GM18508 (cell line): ENCODE data around the gene FBXO15.
A peak's percentile ranks its signal among the peaks of the same experiment; 100 is the strongest.

Experiments
- ATAC-seq: cut with Tn5 transposase; IDR thresholded peaks from one replicate; pipeline ENCODE4 v1.9.1; 2021; ENCODE audit warnings: moderate number of reproducible peaks; ENCODE audit not compliant: insufficient read depth, unreplicated experiment

FBXO15 gene

DNA sequence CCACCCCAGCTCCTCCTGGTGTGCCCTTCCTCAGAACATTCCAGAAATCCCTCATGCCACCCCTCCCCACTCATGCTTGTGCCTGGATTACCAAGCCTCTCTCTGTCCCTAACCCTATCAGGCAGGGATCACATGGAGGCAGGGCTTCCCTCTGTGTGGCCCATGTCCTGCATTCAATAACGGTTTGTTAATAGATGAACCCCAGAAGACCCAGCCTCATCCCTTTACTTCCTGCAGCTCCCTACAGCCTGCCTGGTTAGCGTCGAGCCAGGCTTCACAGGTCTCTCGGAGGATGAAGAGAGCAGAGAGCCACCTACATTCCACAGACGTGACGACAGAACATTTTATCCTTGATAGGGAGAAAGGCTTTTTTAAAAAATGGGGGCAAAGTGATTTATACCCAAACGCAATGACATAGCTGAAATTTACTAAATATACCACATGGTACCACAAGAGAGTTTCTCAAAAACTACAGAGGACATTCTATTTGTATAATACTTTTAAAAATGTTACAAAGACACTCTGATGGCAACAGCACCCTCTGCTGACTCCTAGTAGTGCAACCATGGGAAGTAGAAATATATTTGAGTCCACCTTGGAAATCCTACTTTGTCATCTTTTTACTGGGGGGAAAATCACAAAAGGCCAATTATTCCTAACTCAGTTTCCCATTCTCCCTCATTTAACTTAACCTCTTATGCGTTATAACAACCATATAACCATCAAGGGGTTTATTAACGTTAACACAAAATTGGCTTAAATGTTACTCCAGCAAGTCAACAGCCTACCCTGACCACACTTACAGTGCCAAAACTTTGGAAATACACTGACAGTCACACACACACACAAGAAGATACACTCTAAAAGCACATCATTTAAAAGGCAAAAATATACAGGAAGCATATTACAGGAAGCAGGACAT lies 30.7 kb downstream of the FBXO15 start:
- no peak for ATAC-seq

DNA sequence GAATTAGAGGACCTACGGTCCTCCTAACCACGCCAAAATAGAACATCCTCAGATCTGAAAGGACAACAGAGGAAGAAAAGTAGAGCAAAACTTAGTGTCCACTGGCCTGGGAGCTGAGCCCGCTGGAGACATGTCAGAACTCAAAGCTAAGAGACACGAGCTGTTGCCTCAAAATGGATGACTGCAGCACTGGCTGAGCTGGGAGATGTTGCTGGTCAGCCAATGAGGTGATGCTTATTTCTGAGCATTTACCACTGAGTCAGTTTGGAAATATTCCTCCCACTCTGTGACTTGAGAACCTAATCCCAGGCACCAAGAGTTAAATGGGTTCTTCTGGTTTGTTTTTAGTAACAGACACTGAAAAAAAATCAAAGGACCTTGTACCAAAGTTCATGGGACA lies 32.6 kb downstream of the FBXO15 start:
- no peak for ATAC-seq

DNA sequence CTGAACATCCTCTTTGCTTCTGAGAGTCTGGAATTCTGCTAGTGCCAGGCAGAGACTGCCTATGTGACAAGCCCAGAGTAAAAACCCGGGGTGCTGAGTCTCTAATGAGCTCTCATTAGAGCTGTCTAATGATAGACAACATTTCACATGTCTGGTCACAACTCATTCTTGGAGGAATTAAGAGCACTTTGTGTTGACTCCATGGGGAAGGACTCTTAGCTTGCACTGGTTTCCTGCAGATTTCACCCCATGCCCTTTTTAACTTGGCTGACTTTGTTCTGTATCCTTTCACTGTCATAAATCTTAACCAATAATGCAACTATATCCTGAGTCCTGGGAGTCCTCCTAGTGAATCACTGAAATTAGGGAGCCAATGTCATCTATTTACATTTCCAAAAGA lies 33.5 kb downstream of the FBXO15 start:
- no peak for ATAC-seq

DNA sequence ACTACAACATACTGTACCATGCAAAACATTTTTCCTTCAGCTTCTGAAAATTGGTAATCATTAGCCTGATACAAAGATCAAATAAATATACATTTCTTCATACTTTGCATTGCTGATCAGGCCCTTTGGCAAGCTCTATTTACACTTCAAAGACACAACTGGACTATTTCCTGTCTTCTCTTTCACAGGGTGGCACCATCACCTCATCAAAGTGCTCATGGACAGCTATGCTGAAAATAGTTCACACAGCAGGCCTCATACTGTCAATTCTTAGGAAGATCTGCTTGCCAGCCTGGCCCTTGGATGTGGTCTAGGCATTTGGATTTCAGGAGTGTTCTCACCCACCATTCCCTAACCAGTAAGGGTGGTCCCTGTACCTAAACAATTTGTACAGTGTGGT lies 33.9 kb downstream of the FBXO15 start:
- no peak for ATAC-seq

DNA sequence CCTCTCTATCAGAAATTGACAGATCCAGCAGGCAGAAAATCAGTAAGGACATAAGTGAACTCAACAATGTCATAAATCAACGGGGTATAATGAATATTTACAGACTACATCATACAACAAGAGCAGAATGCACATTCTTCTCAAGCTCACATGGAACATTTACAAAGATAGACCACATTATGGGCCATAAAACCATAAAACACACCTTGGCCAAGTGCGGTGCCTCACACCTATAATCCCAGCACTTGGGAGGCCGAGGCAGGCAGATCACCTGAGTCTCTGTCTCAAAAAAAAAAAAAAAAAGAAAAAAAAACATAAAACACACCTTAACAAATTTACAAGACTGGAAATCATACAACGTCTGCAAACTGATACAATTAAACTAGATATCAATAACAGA lies 36.7 kb downstream of the FBXO15 start:
- ATAC-seq, result no peak

DNA sequence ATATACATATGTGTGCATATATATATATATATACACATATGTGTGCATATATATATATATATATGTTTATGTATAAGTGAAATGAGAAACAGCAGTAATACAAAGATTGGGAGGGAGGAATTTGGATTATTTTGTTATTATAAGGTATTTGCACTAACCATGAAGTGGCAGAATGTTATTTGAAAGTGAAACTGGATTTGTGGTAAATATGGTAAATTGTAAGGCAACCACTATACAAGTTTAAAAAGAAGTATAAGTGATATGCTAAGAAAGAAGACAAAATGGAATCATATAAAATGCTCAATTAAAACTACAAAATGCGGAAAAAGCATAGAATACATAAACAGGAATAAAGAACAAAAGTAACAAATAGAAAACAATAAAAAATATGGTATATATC lies 37.5 kb downstream of the FBXO15 start:
- ATAC-seq, result no peak

DNA sequence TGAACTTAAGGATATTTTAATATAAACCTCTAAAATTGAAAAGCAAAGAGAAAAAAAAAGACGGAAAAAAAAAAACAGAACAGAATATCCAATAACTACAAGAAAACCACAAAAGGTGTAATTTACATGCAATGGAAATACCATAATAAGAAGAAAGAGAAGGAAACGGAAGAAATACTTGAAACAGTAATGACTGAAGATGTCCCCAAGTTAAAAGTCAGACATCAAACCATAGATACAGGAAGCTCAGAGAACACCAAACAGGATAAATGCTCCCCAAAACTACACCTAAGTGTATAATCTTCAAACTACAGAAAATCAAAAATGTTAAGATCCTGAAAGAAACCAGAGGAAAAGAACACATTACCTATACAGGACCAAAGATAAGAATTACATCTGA lies 39.2 kb downstream of the FBXO15 start:
- ATAC-seq, result no peak

DNA sequence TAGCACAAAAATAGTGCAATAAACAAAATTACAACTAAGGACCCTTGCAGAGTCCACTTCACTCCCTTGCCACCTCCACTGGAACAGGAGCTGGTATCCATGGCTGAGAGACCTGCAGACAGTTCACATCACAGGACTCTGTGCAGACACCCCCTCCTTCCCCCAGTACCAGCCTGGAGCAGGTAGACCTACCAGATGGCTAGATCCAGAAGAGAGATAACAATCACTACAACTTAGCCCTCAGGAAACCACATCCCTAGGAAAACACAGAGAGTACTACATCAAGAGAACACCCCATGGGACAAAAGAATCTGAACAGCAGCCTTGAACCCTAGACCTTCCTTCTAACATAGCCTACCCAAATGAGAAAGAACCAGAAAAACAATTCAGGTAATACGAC lies 49.8 kb downstream of the FBXO15 start:
- no peak for ATAC-seq

DNA sequence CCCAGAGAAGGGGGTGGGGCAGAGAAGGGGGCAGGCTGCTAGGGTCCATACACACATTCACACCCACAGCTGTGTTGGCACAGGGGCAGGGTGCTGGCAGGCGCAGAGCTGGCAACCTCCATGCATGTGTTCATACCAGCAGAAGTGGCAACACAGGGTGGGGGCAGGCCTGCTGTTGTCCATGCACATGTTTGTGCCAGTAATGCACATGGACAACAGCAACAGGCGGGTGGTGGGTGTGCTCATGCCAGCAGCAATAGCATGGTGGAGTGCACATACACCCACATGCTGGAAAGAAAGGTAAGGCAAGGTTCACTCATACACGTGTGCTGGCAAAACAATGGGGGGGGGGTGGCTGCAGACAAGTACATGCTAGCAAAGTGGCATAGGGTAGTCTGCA lies 54.7 kb downstream of the FBXO15 start:
- no peak for ATAC-seq

DNA sequence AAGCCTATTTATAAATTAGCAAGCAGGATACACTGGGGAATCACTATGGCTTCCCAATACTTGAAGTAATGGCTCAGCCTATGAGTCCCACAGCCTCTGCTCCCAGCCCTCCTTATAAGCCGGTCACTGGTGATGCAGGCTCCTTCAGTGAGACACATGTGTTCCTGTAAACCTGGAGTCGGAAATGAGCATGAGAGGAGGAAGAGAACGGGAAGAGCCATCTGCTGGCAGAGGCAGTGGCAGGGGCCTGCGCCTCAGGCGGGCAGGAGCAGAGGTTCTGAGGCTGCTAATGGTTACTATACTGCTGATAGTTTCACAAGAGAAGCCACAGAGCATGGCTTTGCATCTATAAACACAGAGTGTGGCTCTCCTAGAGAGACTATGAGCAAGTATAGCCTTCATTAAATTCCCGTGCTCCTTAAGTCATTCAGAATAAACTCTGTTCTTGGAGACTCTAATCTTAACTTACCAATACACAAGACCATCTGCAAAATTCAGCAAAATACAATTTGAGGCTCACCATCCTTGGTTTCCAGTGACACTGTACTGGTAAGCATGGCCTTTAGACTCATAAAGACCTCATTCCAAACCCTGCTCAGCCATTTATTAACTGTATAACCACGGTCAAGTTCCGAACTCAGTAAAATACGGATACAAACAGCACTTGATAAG lies 63.3 kb downstream of the FBXO15 start:
- ATAC-seq, result no peak

DNA sequence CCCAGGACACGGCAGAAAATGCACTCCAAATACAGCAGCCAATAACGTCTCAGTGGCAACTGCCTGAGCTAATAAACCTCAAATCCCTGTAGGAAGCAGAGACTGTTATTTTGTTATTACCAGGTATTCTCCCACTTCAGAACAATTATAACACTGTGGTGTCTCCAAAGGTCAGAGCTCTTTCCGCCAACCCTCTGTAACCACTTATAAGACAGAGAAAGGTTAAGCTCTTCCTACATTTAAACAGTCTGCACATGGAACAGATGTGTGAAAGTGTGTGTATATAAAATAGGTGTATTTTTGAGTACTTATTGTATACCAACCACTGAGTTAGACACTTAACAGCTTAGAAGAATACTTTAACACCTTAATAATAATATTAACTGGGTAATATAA lies 64.1 kb downstream of the FBXO15 start:
- ATAC-seq, result no peak

DNA sequence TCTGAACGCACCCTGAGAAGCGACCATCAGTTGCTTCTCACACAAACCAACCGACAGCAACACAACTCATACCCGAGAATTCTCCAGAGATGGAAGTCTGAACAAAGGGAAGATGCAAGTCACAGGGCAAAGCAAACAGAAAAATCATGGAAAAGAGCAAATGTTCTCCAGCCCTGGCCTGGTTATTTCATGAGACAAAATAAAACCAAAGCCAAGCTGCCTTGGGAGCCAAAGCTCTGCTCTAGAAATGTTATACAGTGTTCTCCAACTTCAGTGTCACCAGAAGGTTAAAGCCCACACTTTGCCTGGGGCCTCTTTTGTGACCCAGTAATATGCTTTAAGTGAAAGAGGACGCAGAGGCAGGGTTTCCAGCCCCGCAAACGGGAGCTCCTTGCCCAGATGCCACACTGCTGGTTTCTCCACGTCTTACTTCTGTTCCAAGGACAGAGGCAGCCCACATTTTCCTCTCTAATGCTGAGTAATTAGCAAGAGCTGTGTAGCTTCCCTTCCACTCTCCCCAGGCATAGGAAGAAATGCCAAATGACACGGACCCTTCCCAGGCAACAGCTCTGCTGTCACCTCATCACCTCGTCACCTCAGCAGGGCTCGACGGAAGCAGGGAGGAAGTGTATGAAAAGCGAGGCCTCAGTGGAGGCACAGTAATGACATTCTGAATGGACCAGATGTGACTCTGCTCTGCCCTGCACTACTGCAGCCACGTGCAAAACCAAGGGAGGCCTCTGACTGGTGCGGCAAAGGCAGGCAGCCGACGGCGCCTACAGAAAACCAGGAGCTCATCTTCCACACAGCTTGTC lies 64.7 kb downstream of the FBXO15 start:
- no peak for ATAC-seq

DNA sequence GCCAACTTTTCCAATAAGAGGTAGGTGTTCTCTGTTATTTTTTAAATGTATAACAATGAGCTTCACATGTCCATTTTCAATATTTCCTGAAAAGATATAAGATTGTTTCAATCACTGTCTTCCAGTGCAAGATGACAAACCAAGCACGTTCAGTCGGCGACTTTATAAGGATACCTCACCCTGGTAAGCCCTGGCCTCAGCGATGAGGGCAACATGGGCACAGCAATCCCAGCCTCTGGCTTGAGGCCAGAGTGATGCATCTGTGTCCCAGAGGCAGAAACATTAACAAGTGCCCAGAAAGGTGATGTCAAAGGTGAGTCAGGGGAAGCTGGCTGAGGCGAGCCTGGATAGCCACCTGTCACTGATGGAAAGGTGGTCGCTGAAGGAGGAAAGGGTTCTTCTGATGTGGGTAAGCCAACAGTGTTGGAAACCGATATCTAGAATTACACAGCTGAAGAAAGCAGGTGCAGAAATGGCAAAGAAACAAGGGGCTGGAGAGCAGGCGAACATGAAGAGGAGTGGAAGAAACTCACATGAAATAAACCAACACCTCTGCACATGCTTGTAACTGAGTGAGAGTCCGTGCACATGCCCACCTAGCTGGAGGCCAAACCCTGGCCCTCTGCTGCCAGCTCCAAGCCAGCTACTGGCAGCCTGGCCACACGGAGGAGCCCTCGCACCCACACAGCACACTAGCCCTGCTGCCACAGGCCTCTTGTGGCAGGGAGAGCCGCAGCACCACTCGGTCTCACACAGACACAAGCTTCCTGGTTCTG lies 65.5 kb downstream of the FBXO15 start:
- peak; percentile 72 for ATAC-seq

DNA sequence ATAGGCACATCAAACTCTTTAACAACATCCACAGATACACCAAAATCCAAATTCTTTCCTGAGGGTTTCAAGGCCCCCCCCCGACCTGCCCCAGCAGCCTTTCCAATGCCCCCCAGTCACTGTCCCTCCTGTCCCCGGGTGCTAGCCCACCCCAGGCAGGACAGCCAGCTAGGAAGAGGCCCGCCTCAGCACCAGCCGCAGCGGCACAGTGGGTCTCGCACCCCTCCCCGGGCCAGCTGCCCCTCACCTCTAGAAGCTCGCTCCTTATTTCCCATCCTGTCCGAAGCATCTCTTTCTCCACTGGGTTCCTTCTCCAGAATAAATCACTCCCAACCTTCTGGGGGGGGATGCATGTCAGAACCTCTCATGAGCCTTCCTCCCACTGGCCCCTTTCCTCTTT lies 69.4 kb downstream of the FBXO15 start:
- ATAC-seq, result no peak

DNA sequence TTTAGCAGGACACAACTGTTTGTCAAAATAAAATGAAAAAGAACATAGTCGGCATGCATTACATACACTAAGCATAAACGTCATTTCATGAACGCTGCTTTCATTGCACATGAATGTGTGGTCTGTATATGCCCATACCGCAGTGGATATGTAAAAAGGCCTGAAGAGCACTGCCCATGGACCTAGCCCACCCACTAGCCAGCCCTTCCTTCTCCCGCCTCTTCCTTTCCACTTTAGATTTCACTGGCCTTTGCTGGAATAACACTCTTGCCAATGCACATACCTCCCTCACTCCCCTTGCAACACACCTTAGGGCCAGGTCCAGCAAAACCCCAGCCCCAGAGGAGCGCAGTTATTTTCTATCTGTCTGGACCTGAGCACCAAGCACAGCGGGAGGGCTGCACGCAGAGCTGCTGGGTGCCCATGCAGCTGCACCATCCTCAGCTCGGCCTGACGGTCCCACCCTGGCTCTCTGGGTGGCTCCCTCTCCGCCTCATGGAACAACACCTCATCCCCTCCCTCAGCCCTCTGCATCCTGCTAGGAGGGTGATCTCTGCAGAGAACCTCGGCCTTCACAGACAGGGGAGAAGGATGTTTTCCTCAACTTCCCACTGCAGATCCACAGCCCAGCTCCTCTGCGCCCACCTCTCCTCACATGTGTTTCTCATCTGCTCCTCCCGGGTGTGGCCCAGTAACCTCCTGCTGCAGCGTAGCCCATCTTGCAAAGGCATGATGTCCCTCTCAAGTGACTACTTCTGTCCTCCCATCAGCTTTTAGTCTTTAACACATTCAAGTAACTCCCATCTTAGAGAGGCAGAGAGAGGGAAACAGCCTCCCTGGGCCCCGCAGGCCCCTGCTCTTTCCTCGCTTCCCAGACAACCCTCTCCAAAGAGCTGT lies 72.7 kb downstream of the FBXO15 start:
- no peak for ATAC-seq

DNA sequence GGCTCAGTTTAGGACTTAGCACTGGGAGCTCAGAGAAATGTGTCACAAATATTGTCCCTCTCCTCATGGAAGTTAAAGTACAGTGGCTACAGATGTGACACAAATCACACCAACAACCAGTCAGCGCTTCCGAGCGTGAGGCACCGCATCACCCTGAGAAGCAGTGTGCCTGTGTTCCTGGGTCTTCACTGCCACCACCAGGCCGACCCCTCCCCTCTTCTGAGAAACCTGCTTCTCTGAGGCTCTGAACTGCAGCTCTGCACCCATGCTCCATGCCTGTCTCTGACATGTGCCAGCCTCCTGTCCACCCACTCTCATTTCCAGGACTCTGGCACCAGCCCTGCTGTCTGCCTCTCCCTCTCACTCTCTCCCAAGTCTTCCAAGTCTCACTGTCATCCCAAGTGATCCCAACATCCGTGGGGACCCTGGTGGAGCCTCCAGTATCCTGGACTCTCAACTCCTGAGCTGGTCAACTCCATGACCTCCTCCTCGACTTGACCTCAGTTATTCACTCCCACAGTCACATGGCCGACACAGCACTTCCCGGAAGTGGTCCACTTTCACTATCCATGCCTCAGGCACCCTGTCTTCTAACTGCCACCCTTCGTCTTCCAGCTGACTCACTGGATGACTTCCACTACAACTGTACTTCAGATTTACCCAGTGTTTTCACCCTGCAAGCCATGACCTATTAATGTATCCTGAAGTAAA lies 73.5 kb downstream of the FBXO15 start:
- no peak for ATAC-seq

DNA sequence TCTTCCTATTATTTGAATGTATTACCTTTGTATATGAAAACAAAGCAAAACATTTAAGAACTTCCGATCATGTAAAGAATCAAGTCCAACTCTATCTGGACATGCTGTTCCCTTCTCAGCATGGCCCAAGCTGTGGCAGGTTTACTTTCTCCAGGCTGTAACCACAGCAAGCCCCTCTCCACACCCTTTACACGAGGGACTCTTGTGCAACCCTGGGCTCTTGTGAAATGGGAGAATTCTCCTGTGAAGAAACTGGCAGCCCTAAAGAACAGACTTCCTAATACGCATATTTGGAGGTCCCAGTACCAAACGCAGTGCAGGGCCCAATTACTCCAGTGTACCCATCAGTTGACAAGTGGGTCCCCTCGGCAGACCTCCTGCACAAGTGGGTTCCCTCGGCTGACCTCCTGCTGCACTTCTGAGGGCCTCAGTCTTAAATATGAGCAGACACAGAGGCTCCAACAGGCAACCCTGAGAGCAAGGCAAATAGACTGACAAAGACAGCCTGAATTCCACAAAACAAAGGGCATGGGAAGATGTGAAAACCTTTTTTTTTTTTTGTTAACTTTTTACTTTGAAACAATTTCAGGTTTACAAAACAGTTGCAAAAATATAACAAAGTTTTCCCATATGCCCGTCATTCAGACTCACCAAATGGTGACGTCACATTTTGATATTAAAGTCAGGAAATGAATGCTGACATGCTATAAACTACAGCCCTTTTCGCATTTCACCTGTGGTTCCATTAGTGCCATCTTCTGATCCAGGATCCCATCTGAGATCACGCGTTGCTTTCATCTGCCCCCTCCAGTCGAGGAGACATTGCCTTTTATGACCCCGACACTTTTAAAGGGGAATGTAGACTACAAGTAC lies 78.2 kb downstream of the FBXO15 start:
- ATAC-seq, result no peak

DNA sequence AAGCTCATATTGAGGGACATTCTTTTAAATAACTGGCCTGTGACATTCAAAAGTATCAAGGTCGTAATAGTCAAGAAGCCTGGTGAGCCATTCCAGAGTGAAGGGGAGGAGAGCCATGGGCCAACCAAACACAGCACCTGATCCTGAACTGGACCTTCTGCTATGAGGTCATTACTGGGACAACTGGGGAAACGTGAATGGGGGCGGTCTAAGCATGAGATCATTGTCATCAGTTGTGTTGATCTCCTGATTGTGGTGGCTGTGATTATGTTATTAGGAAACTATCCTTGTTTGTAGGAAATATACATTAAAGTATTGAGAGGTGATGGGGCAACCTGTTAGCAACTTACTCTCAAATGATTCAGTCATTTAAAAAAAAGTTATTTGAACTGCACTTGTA lies 79.3 kb downstream of the FBXO15 start:
- no peak for ATAC-seq
